ENCODE data around the gene ZNF800. TPM values are rescaled to one million over a fixed set of nuclear protein-coding genes. Genes with fewer than 3 reads are reported as not detected.

Gene ZNF800
- total RNA-seq, 1 donor from 2014 or later: 31.9 TPM

DNA sequence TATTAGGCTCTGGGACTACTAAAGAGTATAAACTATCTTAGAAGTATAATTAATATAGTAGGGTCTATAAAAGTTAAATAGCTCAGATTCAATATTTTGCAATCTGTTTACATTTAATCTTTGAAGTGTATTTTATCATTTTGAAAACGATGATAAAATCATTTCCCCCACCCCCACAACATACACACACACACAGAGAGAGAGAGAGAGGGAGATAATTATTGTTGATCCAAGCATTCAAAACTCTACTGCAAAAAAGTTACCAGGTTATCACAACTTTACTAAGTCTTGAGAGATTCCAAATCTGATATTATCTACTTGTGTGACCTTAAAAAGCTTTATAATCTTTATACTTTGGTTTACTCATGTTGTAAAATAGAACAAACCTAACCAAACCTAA is 14.0 kb downstream of the ZNF800 start:
- peaks cover 0 to 13% of the 10 kb centered on the region in 2 donors for H3K36me3 ChIP-seq
- H3K4me1 ChIP-seq: peaks cover 28% of the 10 kb centered on the region

DNA sequence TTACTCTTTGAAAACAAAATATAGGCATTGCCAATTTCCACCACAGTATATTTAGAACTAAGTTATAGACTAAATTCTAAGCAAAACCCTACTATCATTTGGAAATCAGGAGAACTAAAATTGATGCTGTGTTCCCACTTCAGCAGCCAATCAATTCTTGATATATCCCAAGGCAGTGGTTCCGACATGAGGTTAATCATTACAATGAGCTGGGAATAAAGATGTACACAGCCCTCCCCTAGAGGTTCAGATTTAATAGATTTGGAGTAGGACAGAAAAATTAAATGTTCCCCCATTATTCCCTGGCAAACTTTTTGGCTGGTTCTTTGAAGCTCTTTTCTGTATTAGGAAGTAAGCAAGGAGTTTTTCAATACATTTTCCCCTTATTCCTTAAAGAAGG is 15.1 kb downstream of the ZNF800 start:
- no peak for DNase-seq (ENCODE audit: extremely low spot score in 2 of 2)
- H3K4me3 ChIP-seq: no peak overlapping the region
- H3K4me1 ChIP-seq: peaks cover 18% of the 10 kb centered on the region
- no peaks in the 10 kb centered on the region for H3K27me3 ChIP-seq
- intact Hi-C loops (cut with DNase I): no loop called here
- H3K36me3 ChIP-seq: peaks cover 0 to 22% of the 10 kb centered on the region in 2 donors
- no peaks in the 10 kb centered on the region for H3K9me3 ChIP-seq
- TF ChIP-seq POLR2A (IDR thresholded peaks at IDR 0.05) (no peak), POLR2AphosphoS5 (IDR thresholded peaks at IDR 0.05; ENCODE audit: insufficient read depth in 1 of 2, low read depth in 1 of 2) (no peak)
- TF ChIP-seq, protein P1, sequence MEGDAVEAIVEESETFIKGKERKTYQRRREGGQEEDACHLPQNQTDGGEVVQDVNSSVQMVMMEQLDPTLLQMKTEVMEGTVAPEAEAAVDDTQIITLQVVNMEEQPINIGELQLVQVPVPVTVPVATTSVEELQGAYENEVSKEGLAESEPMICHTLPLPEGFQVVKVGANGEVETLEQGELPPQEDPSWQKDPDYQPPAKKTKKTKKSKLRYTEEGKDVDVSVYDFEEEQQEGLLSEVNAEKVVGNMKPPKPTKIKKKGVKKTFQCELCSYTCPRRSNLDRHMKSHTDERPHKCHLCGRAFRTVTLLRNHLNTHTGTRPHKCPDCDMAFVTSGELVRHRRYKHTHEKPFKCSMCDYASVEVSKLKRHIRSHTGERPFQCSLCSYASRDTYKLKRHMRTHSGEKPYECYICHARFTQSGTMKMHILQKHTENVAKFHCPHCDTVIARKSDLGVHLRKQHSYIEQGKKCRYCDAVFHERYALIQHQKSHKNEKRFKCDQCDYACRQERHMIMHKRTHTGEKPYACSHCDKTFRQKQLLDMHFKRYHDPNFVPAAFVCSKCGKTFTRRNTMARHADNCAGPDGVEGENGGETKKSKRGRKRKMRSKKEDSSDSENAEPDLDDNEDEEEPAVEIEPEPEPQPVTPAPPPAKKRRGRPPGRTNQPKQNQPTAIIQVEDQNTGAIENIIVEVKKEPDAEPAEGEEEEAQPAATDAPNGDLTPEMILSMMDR (IDR thresholded peaks at IDR 0.05): no peak
- H3K27ac ChIP-seq: no peak overlapping the region

More for the DNA sequence above, 14.0 kb downstream of the ZNF800 start:
- TF ChIP-seq, protein P1 (IDR thresholded peaks at IDR 0.05): no peak
- DNase-seq (ENCODE audit: extremely low spot score in 2 of 2): no peak
- Histone ChIP-seq H3K4me3 (no peak overlapping the region), H3K27ac (no peak overlapping the region), H3K27me3 (no peaks in the 10 kb centered on the region), H3K9me3 (no peaks in the 10 kb centered on the region)
- intact Hi-C loops (cut with DNase I): no loop called here

DNA sequence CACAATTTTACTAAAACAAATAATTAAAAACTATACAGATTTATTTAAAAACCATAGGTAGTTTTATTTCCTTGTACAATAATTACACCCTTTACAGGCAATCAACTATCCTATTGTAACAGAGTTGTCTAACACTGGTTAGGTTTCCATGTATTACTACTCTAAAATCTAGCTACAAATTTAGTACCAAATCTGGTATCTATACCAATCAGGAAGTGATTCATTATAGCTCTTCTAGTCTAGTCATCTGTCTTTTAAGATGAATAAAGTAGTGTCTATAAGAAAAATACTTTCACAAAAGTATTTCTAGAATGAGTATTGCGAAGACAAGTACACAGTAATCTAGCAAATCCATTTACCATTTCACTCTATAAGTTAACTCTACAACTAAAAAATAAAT is 16.9 kb downstream of the ZNF800 start:
- H3K27me3 ChIP-seq: no peaks in the 10 kb centered on the region
- H3K9me3 ChIP-seq: no peaks in the 10 kb centered on the region
- intact Hi-C loops (cut with DNase I): no loop called here
- H3K36me3 ChIP-seq: peaks cover 0 to 27% of the 10 kb centered on the region in 2 donors
- DNase-seq (ENCODE audit: extremely low spot score in 2 of 2): no peak
- TF ChIP-seq POLR2AphosphoS5 (IDR thresholded peaks at IDR 0.05; ENCODE audit: insufficient read depth in 1 of 2, low read depth in 1 of 2) (no peak), POLR2A (IDR thresholded peaks at IDR 0.05) (no peak)
- TF ChIP-seq, protein P1 (IDR thresholded peaks at IDR 0.05): no peak
- H3K4me3 ChIP-seq: no peak overlapping the region
- H3K4me1 ChIP-seq: peaks cover 9% of the 10 kb centered on the region
- H3K27ac ChIP-seq: no peak overlapping the region

DNA sequence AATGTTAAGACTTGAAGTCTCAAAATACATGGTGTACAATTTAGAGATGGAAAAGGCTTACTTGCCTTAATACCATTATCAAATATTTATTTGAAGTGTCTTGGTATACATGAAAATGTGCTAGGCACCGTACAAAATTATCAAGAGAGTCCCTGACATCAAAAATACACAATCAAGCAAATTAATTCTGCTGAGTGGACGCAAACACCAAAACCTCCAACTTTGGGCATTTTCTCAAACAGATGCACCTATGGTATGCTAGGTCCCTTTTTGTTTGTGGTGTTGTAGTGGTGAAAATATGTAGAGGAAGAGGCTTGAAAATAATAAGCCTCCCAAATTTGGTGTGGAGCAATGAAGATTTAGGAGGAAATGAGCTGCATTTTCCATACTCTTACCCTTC is 24.8 kb downstream of the ZNF800 start:
- intact Hi-C loops (cut with DNase I): no loop called here
- no peak for DNase-seq (ENCODE audit: extremely low spot score in 2 of 2)
- Histone ChIP-seq H3K4me1 (no peaks in the 10 kb centered on the region), H3K27me3 (no peaks in the 10 kb centered on the region), H3K36me3 (peaks cover 0 to 11% of the 10 kb centered on the region in 2 donors), H3K4me3 (no peak overlapping the region), H3K9me3 (no peaks in the 10 kb centered on the region), H3K27ac (no peak overlapping the region)
- TF ChIP-seq POLR2A (IDR thresholded peaks at IDR 0.05): no peak
- TF ChIP-seq, protein P1 (IDR thresholded peaks at IDR 0.05): no peak
- no peak for TF ChIP-seq POLR2AphosphoS5 (IDR thresholded peaks at IDR 0.05; ENCODE audit: insufficient read depth in 1 of 2, low read depth in 1 of 2)

DNA sequence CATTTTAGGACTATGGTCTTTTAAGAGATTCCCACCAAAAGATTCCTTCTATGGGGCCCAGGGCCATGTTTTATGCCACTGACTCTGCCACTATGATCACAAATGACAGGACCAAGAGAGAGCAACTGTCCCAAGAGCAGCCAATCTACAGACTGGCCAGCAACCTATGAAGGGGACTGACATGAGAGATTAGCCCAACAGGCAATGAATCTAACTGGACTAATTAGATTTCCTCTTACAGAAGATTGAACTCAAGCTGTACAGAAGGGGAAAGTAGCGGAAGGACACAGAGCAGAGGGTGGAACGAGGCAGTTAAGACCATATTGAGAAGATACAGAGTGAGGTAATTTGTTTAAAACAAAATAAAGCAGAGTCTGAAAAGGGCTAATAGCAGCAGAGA is 25.8 kb downstream of the ZNF800 start:
- no peak for TF ChIP-seq POLR2A (IDR thresholded peaks at IDR 0.05)
- no peak for TF ChIP-seq POLR2AphosphoS5 (IDR thresholded peaks at IDR 0.05; ENCODE audit: insufficient read depth in 1 of 2, low read depth in 1 of 2)
- TF ChIP-seq, protein P1 (IDR thresholded peaks at IDR 0.05): no peak
- no peaks in the 10 kb centered on the region for H3K4me1 ChIP-seq
- H3K36me3 ChIP-seq: peaks cover 0 to 10% of the 10 kb centered on the region in 2 donors

More for the DNA sequence above, 25.8 kb downstream of the ZNF800 start:
- DNase-seq (ENCODE audit: extremely low spot score in 2 of 2): no peak
- intact Hi-C loops (cut with DNase I): no loop called here
- Histone ChIP-seq H3K27me3 (no peaks in the 10 kb centered on the region), H3K9me3 (no peaks in the 10 kb centered on the region), H3K27ac (no peak overlapping the region), H3K4me3 (no peak overlapping the region)

Data from vagina (tissue), 2 donors.